Central memory CD4-positive, alpha-beta T cell (primary cell): ENCODE measurements around the gene RAB17.

Experiments
- DNase-seq: peaks from one replicate; pipeline ENCODE4 v3.0.0; 2022

RAB17 gene

GRCh38 chr2:237535385-237536082 is 55.0 kb downstream of the RAB17 start:
- no peak for DNase-seq

GRCh38 chr2:237534380-237534779 is 56.2 kb downstream of the RAB17 start:
- no peak for DNase-seq

GRCh38 chr2:237533668-237534161 is 56.8 kb downstream of the RAB17 start:
- DNase-seq = no peak

GRCh38 chr2:237532160-237532559 is 58.4 kb downstream of the RAB17 start:
- no peak for DNase-seq

- no peak for DNase-seq
Measured at GRCh38 chr2:237530472-237531433, 59.8 kb downstream of the RAB17 start.

GRCh38 chr2:237529452-237530402 is 60.8 kb downstream of the RAB17 start:
- DNase-seq = no peak

- no peak for DNase-seq
Measured at GRCh38 chr2:237527766-237528165, 62.8 kb downstream of the RAB17 start.

GRCh38 chr2:237527233-237527632 is 63.3 kb downstream of the RAB17 start:
- no peak for DNase-seq

GRCh38 chr2:237525559-237526157 is 64.9 kb downstream of the RAB17 start:
- no peak for DNase-seq

- DNase-seq = no peak
Measured at GRCh38 chr2:237524631-237525030, 65.9 kb downstream of the RAB17 start.
